ENCODE data around the gene GLYAT. TPM values are rescaled to one million over a fixed set of nuclear protein-coding genes. Genes with fewer than 3 reads are reported as not detected.
A peak's percentile ranks its signal among the peaks of the same experiment; 100 is the strongest.
"Not testable (repeated sequence)": the region's sequence is repeated elsewhere in the genome, so short reads cannot be mapped to it uniquely, and the experiment has no call there.

Gene GLYAT
- total RNA-seq, 1 experiment from 2014 or later: not detected

GRCh38 chr11:58726737-58727414 is 4.9 kb downstream of the GLYAT start:
- DNase-seq: no peak
- no peaks in the 10 kb centered on the region for H3K36me3 ChIP-seq
- H3K4me3 ChIP-seq: no peak overlapping the region
- H3K27ac ChIP-seq: no peak overlapping the region
- no peaks in the 10 kb centered on the region for H3K27me3 ChIP-seq
- H3K9me3 ChIP-seq (replicated peaks): no peaks in the 10 kb centered on the region
- H3K4me1 ChIP-seq: no peaks in the 10 kb centered on the region

GRCh38 chr11:58719406-58720117 is 12.2 kb downstream of the GLYAT start:
- Histone ChIP-seq H3K27ac (no peak overlapping the region), H3K4me1 (no peaks in the 10 kb centered on the region), H3K27me3 (no peaks in the 10 kb centered on the region), H3K4me3 (no peak overlapping the region), H3K9me3 (replicated peaks) (no peaks in the 10 kb centered on the region), H3K36me3 (no peaks in the 10 kb centered on the region)
- DNase-seq: no peak

GRCh38 chr11:58712531-58712930 is 19.2 kb downstream of the GLYAT start:
- H3K4me3 ChIP-seq: no peak overlapping the region
- H3K36me3 ChIP-seq: no peaks in the 10 kb centered on the region
- no peaks in the 10 kb centered on the region for H3K27me3 ChIP-seq
- DNase-seq: no peak
- no peak overlapping the region for H3K27ac ChIP-seq
- H3K9me3 ChIP-seq (replicated peaks): no peaks in the 10 kb centered on the region
- H3K4me1 ChIP-seq: no peaks in the 10 kb centered on the region

DNA sequence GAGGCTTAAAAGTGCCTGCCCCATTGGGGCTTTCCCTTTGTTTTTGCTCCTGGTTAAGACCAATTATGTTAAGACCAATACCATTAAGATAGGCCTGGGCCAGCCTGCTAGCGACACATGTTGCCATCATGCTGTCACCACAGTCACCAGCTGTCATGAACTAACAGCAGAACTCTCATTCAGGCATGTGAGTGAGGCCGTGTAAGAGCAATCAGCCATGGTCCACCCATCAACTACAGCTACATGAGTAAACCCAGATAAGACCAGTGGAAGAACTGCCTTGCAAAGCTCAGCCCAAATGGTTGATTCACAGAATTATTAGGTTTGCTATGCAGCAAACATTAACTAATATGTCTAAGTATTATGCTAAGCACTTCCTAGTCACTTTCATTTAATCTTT is 19.9 kb downstream of the GLYAT start:
- H3K4me1 ChIP-seq: no peaks in the 10 kb centered on the region
- H3K27me3 ChIP-seq: no peaks in the 10 kb centered on the region
- DNase-seq: no peak
- H3K36me3 ChIP-seq: no peaks in the 10 kb centered on the region
- H3K4me3 ChIP-seq: no peak overlapping the region
- H3K27ac ChIP-seq: no peak overlapping the region
- no peaks in the 10 kb centered on the region for H3K9me3 ChIP-seq (replicated peaks)

DNA sequence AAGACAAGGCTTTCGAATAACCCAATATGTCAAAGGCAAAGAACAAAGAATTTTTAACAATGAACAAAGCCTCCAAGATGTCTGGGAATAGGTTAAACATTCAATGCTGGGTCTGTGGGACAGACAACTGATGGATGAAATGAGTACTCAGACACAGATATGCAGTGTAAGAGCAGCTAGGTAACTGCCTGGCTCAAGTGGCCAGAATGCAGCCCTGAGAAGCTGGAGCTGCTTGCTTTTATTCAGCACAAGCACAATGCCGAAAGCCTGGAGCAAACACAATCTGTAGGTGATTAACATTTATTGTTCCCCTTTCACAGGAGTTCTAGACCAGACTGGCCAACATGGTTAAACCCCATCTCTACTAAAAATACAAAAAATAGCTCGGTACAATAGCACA is 24.0 kb downstream of the GLYAT start:
- H3K27me3 ChIP-seq: no peaks in the 10 kb centered on the region
- no peaks in the 10 kb centered on the region for H3K9me3 ChIP-seq (replicated peaks)
- no peaks in the 10 kb centered on the region for H3K36me3 ChIP-seq
- no peak overlapping the region for H3K27ac ChIP-seq
- DNase-seq: no peak
- H3K4me3 ChIP-seq: no peak overlapping the region
- H3K4me1 ChIP-seq: no peaks in the 10 kb centered on the region

DNA sequence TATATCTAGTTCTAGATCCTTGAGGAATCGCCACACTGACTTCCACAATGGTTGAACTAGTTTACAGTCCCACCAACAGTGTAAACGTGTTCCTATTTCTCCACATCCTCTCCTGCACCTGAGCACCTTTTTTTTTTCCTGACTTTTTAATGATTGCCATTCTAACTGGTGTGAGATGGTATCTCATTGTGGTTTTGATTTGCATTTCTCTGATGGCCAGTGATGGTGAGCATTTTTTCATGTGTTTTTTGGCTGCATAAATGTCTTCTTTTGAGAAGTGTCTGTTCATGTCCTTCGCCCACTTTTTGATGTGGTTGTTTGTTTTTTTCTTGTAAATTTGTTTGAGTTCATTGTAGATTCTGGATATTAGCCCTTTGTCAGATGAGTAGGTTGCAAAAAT is 34.9 kb downstream of the GLYAT start:
- H3K27ac ChIP-seq; H3K27me3 ChIP-seq; H3K4me1 ChIP-seq; DNase-seq; H3K9me3 ChIP-seq (replicated peaks); H3K36me3 ChIP-seq; H3K4me3 ChIP-seq: not testable (repeated sequence)

GRCh38 chr11:58693026-58693425 is 38.7 kb downstream of the GLYAT start:
- Histone ChIP-seq H3K36me3 (no peaks in the 10 kb centered on the region), H3K9me3 (replicated peaks) (no peaks in the 10 kb centered on the region), H3K4me1 (no peaks in the 10 kb centered on the region), H3K4me3 (no peak overlapping the region), H3K27me3 (no peaks in the 10 kb centered on the region), H3K27ac (no peak overlapping the region)
- DNase-seq: no peak

DNA sequence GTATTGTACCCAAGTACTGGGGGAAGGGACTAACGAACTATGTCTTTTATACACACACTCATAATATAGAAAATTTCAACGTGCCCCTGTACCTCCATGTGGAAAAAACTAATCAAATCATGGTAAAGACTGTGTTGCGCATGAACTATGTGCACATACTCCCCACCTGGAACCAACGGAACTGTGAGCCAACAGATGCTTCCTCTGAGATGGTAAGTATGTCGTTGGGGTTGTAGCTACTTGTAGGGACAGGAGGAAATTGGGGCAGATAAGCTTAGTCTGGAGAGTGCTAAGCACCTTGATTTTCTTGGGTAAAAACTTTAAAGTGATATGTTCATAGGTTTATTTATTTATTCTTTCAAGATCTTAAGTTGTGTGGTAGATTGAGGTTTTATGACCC is 40.1 kb downstream of the GLYAT start:
- Histone ChIP-seq H3K36me3 (no peaks in the 10 kb centered on the region), H3K4me1 (no peaks in the 10 kb centered on the region), H3K4me3 (no peak overlapping the region), H3K9me3 (replicated peaks) (no peaks in the 10 kb centered on the region), H3K27ac (no peak overlapping the region), H3K27me3 (no peaks in the 10 kb centered on the region)
- DNase-seq: no peak

DNA sequence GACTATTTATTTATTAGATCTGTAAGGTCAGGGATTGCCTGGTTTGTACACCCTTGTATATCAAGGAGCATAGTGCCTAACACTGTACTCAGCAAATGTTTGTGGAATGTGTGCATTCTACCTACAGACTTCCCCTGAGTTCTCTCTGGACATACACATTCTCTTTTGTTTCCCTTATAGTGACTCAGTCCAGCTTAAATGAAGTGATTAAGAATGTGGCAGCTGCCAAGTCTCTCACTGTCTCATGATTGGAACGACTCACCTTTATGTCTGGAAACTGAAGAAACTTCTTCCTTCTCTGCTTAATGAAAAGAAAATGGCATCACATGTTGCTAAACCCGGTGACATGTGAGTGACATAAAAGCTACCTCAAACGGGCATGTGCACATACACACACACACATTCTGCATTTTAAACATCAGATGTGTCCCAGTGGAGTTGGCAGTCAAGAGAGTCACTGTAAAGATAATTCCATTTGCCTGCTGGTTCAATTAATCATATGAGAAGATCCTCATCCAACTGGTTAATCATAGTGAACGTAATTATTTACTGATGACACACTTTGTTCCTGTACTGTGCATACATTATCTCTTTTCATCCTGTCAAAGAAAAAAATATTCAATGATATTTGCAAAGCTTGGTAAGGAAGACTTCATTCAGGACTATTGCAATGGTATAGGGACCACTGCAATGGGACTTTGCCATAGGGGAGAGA is 42.8 kb downstream of the GLYAT start:
- H3K4me3 ChIP-seq: no peak overlapping the region
- no peaks in the 10 kb centered on the region for H3K9me3 ChIP-seq (replicated peaks)
- H3K27me3 ChIP-seq: no peaks in the 10 kb centered on the region
- no peak overlapping the region for H3K27ac ChIP-seq
- no peak for DNase-seq
- H3K4me1 ChIP-seq: no peaks in the 10 kb centered on the region
- no peaks in the 10 kb centered on the region for H3K36me3 ChIP-seq

DNA sequence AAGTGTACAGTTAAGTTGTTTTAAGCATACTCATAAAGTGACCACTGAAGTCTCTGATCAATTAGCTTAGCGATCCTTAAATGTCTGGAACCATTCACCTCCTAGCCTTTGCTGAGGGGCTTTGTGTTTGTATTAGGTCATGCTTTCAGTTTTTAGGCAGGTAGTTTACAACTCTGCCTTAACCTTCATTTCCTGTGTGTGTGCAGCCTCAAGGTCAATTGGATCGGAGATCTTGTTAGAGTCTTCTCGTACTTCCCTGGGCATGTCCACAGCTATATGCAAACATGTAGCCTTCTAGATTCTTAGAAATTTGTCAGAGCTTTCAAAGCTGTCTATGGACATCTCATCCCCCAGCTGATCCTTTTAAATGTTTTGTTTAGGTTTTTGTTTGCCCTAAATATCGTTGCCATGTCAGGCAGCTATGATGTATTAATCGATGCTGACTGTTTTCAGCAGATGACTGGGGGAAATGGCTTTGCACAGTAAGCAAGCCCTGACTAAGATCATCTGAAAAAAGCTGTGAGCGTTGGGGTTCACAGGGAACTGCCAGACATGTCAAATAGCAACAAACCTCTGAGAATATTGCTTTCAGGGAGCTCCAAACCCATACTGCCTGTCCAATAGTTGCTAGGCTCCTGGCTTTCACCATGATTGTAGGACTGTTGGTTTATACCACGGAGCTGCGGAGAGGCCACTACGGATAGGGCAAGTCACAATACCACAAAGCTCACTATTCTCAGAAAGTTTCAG is 45.6 kb downstream of the GLYAT start:
- H3K9me3 ChIP-seq (replicated peaks): no peaks in the 10 kb centered on the region
- DNase-seq: no peak

DNA sequence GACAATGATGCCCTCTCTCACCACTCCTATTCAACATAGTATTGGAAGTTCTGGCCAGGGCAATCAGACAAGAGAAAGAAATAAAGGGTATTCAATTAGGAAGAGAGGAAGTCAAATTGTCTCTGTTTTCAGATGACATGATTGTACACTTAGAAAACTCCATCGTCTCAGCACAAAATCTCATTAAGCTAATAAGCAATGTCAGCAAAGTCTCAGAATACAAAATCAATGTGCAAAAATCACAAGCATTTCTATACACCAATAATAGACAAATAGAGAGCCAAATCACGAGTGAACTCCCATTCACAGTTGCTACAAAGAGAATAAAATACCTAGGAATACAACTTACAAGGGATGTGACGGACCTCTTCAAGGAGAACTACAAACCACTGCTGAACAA is 49.1 kb downstream of the GLYAT start:
- not testable (repeated sequence) for H3K27me3 ChIP-seq; H3K4me1 ChIP-seq; H3K4me3 ChIP-seq; H3K36me3 ChIP-seq; H3K9me3 ChIP-seq (replicated peaks); H3K27ac ChIP-seq; DNase-seq

More for the DNA sequence above, 45.6 kb downstream of the GLYAT start:
- Histone ChIP-seq H3K27me3 (no peaks in the 10 kb centered on the region), H3K4me1 (no peaks in the 10 kb centered on the region), H3K27ac (no peak overlapping the region), H3K4me3 (no peak overlapping the region), H3K36me3 (no peaks in the 10 kb centered on the region)

DNA sequence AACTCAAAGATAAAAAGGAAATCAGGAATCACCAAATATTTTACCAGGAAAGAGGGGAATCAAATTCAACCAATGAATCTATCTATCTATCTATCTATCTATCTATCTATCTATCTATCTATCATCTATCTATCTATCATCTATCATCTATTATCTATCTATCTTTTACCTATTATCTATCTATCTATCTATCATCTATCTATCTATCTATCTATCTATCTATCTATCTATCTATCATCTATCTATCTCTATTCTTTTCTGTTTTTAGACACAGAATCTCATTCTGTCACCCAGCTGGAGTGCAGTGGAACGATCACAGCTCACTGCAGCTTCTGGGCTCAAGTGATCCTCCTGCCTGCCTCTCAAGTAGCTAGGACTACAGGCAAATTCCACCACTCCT is 54.2 kb downstream of the GLYAT start:
- not testable (repeated sequence) for DNase-seq; H3K9me3 ChIP-seq (replicated peaks); H3K36me3 ChIP-seq; H3K4me1 ChIP-seq; H3K4me3 ChIP-seq; H3K27ac ChIP-seq; H3K27me3 ChIP-seq

GRCh38 chr11:58676563-58677135 is 55.1 kb downstream of the GLYAT start:
- Histone ChIP-seq H3K9me3 (replicated peaks) (no peaks in the 10 kb centered on the region), H3K4me3 (no peak overlapping the region), H3K27me3 (peaks cover 11% of the 10 kb centered on the region; the same call in 1 of the 2 replicates), H3K36me3 (no peaks in the 10 kb centered on the region), H3K27ac (no peak overlapping the region), H3K4me1 (no peaks in the 10 kb centered on the region)
- no peak for DNase-seq

DNA sequence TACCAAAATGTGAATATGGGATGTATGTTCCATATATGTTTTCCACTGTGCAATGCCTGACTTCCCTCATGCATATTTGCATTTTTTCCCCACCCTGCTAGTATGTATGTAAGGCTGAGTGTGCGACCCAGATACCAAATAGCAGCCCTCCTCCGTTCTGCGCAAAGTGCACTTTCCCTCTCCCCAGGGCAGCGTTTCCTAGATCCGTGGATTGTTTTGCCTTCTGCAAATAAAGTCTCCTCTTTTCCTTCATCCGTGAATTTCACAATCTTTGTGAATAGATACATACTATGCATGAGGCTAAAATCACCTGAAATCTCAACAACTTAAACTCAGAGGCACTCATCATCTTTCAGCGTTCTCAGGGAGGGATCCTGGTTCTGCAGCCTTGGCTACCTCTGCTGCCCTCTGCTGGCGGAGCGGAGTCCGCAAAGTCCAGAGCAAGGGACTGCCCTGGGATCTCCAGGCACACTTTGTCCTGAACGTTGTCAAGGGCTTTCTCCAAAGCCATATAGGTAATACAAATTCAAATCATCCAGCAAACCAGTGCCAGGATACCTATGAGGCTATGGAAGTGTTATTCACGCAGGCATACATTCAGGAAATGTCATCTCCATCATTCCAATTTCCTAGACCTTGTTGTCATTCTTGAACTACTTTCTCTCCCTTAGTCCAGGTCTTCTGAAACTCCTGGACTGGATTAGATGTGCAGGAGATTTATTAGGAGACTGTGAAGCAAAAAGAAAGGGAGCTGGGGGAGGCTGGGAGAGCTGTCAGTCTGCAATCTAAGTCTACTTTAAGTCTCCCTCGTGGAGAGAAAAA is 56.2 kb downstream of the GLYAT start:
- H3K4me3 ChIP-seq: no peak overlapping the region
- H3K27me3 ChIP-seq: peaks cover 11% of the 10 kb centered on the region; the same call in 1 of the 2 replicates
- no peak overlapping the region for H3K27ac ChIP-seq
- no peaks in the 10 kb centered on the region for H3K4me1 ChIP-seq
- no peaks in the 10 kb centered on the region for H3K36me3 ChIP-seq
- no peaks in the 10 kb centered on the region for H3K9me3 ChIP-seq (replicated peaks)
- peak; percentile 55 to 72 for DNase-seq
